ENCODE data around the gene NELL1. TPM values are rescaled to one million over a fixed set of nuclear protein-coding genes. Genes with fewer than 3 reads are reported as not detected.

Gene NELL1
- total and polyA plus RNA-seq, 2 experiments from 2014 or later = not detected

DNA sequence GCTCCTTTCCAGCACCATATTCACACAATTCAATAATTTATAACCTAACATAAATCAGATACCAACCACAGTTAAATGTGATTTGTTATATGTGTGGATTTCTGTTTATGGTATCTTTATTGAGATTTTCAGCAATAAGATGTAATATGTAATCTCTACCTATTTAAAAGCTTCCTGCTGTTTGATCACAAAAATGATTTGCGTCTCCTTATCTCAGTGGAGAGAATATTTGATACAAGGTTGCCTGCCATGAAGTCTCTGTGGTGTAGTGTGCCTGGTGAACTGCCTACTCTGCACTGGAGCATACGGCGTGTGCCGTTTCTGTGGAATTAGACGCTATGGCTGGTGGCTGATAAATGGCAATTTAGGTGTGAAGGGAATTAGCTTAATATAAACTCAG, 741.1 kb downstream of the NELL1 start:
- Histone ChIP-seq H3K9me3 (ENCODE audit: low read depth) (no peaks in the 10 kb centered on the region), H3K4me2 (ENCODE audit: unreplicated experiment) (no peak overlapping the region), H3K4me1 (ENCODE audit: insufficient read depth) (no peaks in the 10 kb centered on the region), H3K79me2 (ENCODE audit: insufficient read depth) (no peaks in the 10 kb centered on the region), H3F3A (ENCODE audit: insufficient read depth) (no peaks in the 10 kb centered on the region), H3K36me3 (ENCODE audit: low read depth) (no peaks in the 10 kb centered on the region), H3K9ac (no peak overlapping the region), H3K4me3 (no peak overlapping the region), H2AFZ (no peak overlapping the region), H3K27me3 (replicated peaks; ENCODE audit: insufficient read depth) (no peaks in the 10 kb centered on the region), H3K27ac (no peak overlapping the region), H3K9me2 (ENCODE audit: insufficient read depth) (no peaks in the 10 kb centered on the region), H4K20me1 (ENCODE audit: insufficient read depth) (no peaks in the 10 kb centered on the region)
- in situ Hi-C loops (cut with MboI) = no loop called here
- TF ChIP-seq EZH2phosphoT487 (IDR thresholded peaks at IDR 0.05; ENCODE audit: insufficient read depth, low read depth) (no peak), EZH2 (IDR thresholded peaks at IDR 0.05; ENCODE audit: insufficient read depth, poor library complexity, severe bottlenecking) (no peak)
- no peak for DNase-seq
- 23 to 33% methylated on average over 5 of the region's 5 CpGs for WGBS, 2 experiments (ENCODE audit: low coverage in 1 of 2, low lambda C conversion rate in 2 of 2, missing lambda C conversion rate in 2 of 2)

GRCh38 chr11:21411104-21411503, 741.7 kb downstream of the NELL1 start:
- H3K9ac ChIP-seq = no peak overlapping the region
- H3K27me3 ChIP-seq (replicated peaks; ENCODE audit: insufficient read depth) = no peaks in the 10 kb centered on the region
- no peaks in the 10 kb centered on the region for H3K4me1 ChIP-seq (ENCODE audit: insufficient read depth)
- 15 to 16% methylated on average over 1 of the region's 1 CpG for WGBS, 2 experiments (ENCODE audit: low coverage in 1 of 2, low lambda C conversion rate in 2 of 2, missing lambda C conversion rate in 2 of 2)
- no peak overlapping the region for H3K4me3 ChIP-seq
- H3K9me3 ChIP-seq (ENCODE audit: low read depth) = no peaks in the 10 kb centered on the region
- no peaks in the 10 kb centered on the region for H3K79me2 ChIP-seq (ENCODE audit: insufficient read depth)
- in situ Hi-C loops (cut with MboI) = no loop called here
- H4K20me1 ChIP-seq (ENCODE audit: insufficient read depth) = no peaks in the 10 kb centered on the region
- no peak overlapping the region for H2AFZ ChIP-seq
- TF ChIP-seq EZH2phosphoT487 (IDR thresholded peaks at IDR 0.05; ENCODE audit: insufficient read depth, low read depth) = no peak
- TF ChIP-seq EZH2 (IDR thresholded peaks at IDR 0.05; ENCODE audit: insufficient read depth, poor library complexity, severe bottlenecking) = no peak
- no peaks in the 10 kb centered on the region for H3K9me2 ChIP-seq (ENCODE audit: insufficient read depth)
- no peak for DNase-seq
- H3F3A ChIP-seq (ENCODE audit: insufficient read depth) = no peaks in the 10 kb centered on the region
- H3K4me2 ChIP-seq (ENCODE audit: unreplicated experiment) = no peak overlapping the region
- no peak overlapping the region for H3K27ac ChIP-seq
- no peaks in the 10 kb centered on the region for H3K36me3 ChIP-seq (ENCODE audit: low read depth)

GRCh38 chr11:21411597-21411996, 742.2 kb downstream of the NELL1 start:
- no peak overlapping the region for H3K9ac ChIP-seq
- H3K4me2 ChIP-seq (ENCODE audit: unreplicated experiment) = no peak overlapping the region
- DNase-seq = no peak
- no peaks in the 10 kb centered on the region for H3K9me2 ChIP-seq (ENCODE audit: insufficient read depth)
- H2AFZ ChIP-seq = no peak overlapping the region
- WGBS, 2 experiments (ENCODE audit: low coverage in 1 of 2, low lambda C conversion rate in 2 of 2, missing lambda C conversion rate in 2 of 2) = 0 to 5% methylated on average over 1 of the region's 1 CpG
- no peak overlapping the region for H3K27ac ChIP-seq
- no peaks in the 10 kb centered on the region for H3K79me2 ChIP-seq (ENCODE audit: insufficient read depth)
- in situ Hi-C loops (cut with MboI) = no loop called here
- no peak for TF ChIP-seq EZH2 (IDR thresholded peaks at IDR 0.05; ENCODE audit: insufficient read depth, poor library complexity, severe bottlenecking)
- no peak for TF ChIP-seq EZH2phosphoT487 (IDR thresholded peaks at IDR 0.05; ENCODE audit: insufficient read depth, low read depth)
- H3K36me3 ChIP-seq (ENCODE audit: low read depth) = no peaks in the 10 kb centered on the region
- H3K4me3 ChIP-seq = no peak overlapping the region
- no peaks in the 10 kb centered on the region for H4K20me1 ChIP-seq (ENCODE audit: insufficient read depth)
- H3K9me3 ChIP-seq (ENCODE audit: low read depth) = no peaks in the 10 kb centered on the region
- no peaks in the 10 kb centered on the region for H3K4me1 ChIP-seq (ENCODE audit: insufficient read depth)
- H3F3A ChIP-seq (ENCODE audit: insufficient read depth) = no peaks in the 10 kb centered on the region
- H3K27me3 ChIP-seq (replicated peaks; ENCODE audit: insufficient read depth) = no peaks in the 10 kb centered on the region

- no peak for TF ChIP-seq EZH2 (IDR thresholded peaks at IDR 0.05; ENCODE audit: insufficient read depth, poor library complexity, severe bottlenecking)
- TF ChIP-seq EZH2phosphoT487 (IDR thresholded peaks at IDR 0.05; ENCODE audit: insufficient read depth, low read depth) = no peak
- H3K79me2 ChIP-seq (ENCODE audit: insufficient read depth) = no peaks in the 10 kb centered on the region
- no peak overlapping the region for H3K4me2 ChIP-seq (ENCODE audit: unreplicated experiment)
- no peak for DNase-seq
- no peak overlapping the region for H3K4me3 ChIP-seq
- in situ Hi-C loops (cut with MboI) = no loop called here
- H3K9ac ChIP-seq = no peak overlapping the region
- 23 to 29% methylated on average over 5 of the region's 5 CpGs for WGBS, 2 experiments (ENCODE audit: low coverage in 1 of 2, low lambda C conversion rate in 2 of 2, missing lambda C conversion rate in 2 of 2)
- no peak overlapping the region for H2AFZ ChIP-seq
- H4K20me1 ChIP-seq (ENCODE audit: insufficient read depth) = no peaks in the 10 kb centered on the region
- no peak overlapping the region for H3K27ac ChIP-seq
- no peaks in the 10 kb centered on the region for H3F3A ChIP-seq (ENCODE audit: insufficient read depth)
- H3K27me3 ChIP-seq (replicated peaks; ENCODE audit: insufficient read depth) = no peaks in the 10 kb centered on the region
- no peaks in the 10 kb centered on the region for H3K36me3 ChIP-seq (ENCODE audit: low read depth)
- H3K9me3 ChIP-seq (ENCODE audit: low read depth) = no peaks in the 10 kb centered on the region
- no peaks in the 10 kb centered on the region for H3K4me1 ChIP-seq (ENCODE audit: insufficient read depth)
- H3K9me2 ChIP-seq (ENCODE audit: insufficient read depth) = no peaks in the 10 kb centered on the region
These were observed 743.4 kb downstream of the NELL1 start for GRCh38 chr11:21412652-21413383.
